Measurements from ENCODE around the gene VSX1.
A peak's percentile ranks its signal among the peaks of the same experiment; 100 is the strongest.

VSX1 gene

DNA sequence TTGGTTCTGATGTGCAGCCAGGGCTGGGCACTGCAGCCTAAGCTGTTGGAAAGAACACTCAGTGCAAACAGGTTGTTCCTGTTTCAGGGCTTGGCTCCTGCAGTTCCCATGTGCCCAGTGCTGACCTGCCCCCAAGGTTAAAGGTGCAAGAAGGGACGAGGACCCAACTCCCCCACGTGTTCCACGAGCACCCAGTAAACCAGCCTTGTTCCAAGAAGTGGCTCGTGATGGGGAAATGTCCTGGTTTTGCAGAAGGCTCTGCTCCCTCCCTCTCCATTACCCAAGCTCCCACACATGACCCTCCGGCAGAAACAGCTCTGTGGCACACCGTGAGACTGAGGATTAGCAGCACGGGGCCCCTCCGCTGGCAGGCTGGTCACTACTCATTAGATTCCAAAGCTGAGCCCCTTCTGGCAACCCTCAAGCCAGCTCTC lies 33.4 kb downstream of the VSX1 start:
- H3K27ac ChIP-seq (ENCODE audit: low read depth, low read length), result no peak overlapping the region
- peaks cover 26% of the 10 kb centered on the region for H3K36me3 ChIP-seq (ENCODE audit: insufficient read depth, low read length)
- H3K9ac ChIP-seq (ENCODE audit: low read length), result no peak overlapping the region
- H3K4me3 ChIP-seq (ENCODE audit: low read depth in 1 of 2, low read length in 2 of 2), result no peak overlapping the region
- H3K9me3 ChIP-seq (ENCODE audit: low read length), result no peaks in the 10 kb centered on the region
- H3K4me1 ChIP-seq (ENCODE audit: insufficient read depth, low read length), result peaks cover 58% of the 10 kb centered on the region
- H3K27me3 ChIP-seq (ENCODE audit: control insufficient read depth in 1 of 2, insufficient read depth in 2 of 2, low read length in 2 of 2), result no peaks in the 10 kb centered on the region

DNA sequence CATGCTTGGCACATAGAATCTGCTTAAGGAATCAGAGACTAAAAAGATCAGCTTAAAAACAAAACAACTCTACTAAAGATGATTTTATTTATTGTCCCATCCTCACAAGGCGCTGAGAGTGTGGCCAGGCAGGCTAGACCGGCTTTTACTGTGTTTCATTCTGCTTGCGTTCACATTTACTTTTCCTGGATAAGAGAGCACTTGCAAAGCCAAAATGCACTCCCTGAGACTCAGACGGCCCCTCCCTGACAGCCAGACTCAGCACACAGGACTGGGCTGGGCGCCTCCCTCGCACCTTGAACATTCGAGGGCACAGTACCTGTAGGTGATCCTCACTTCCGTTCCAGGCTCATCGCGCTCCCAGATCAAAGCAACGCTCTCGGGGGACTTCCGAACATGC lies 34.2 kb downstream of the VSX1 start:
- Histone ChIP-seq H3K27ac (ENCODE audit: low read depth, low read length) (no peak overlapping the region), H3K4me3 (ENCODE audit: low read depth in 1 of 2, low read length in 2 of 2) (no peak overlapping the region), H3K27me3 (ENCODE audit: control insufficient read depth in 1 of 2, insufficient read depth in 2 of 2, low read length in 2 of 2) (no peaks in the 10 kb centered on the region), H3K36me3 (ENCODE audit: insufficient read depth, low read length) (peaks cover 26% of the 10 kb centered on the region), H3K4me1 (ENCODE audit: insufficient read depth, low read length) (peaks cover 57% of the 10 kb centered on the region), H3K9me3 (ENCODE audit: low read length) (no peaks in the 10 kb centered on the region), H3K9ac (ENCODE audit: low read length) (no peak overlapping the region)

DNA sequence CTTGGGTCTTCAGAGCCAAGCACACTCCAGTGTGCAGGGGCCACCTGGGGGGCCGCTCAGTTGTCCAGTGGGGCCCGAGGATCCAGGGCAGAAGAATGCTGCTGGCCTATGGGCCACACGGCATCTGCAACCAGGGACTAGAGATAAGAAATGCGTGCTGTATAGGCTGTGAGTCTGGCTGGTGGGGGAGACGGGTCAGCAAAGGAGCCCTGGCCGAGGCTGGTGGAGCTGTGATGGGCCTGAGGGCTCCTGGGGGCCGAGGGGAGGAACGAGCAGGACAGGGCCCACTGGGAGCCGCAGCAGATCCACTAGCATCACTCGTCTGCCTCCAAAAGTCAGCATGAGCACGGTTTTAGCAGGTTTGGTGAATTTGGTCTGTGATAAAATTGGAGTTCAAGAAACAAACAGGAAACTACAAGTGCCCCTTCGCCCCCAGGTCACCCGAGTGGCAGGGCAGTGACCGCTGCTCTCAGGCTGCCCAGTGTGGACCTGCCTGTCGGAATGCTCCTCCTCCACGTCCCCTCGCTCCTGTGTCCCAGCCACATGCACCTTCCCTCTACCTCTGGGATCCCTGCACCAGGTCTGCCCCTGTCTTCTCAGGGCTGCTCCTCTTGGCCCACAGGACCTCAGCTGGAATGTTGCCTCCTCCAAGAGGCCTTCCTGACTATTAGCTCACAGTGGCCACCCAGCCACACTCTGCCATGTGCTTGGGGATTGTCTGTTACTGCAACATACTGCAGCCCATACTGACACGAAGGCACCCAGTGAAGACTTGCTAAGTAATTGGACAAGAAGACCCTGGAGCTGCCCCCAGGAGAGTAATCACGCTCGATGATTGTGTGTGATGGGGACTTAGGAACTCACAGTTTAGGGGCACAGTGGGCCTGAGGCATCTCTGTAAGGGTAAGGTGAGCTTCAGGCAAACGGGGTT lies 34.9 kb downstream of the VSX1 start:
- no peaks in the 10 kb centered on the region for H3K27me3 ChIP-seq (ENCODE audit: control insufficient read depth in 1 of 2, insufficient read depth in 2 of 2, low read length in 2 of 2)
- H3K36me3 ChIP-seq (ENCODE audit: insufficient read depth, low read length), result peaks cover 26% of the 10 kb centered on the region
- H3K4me1 ChIP-seq (ENCODE audit: insufficient read depth, low read length), result peaks cover 54% of the 10 kb centered on the region
- no peaks in the 10 kb centered on the region for H3K9me3 ChIP-seq (ENCODE audit: low read length)
- no peak overlapping the region for H3K9ac ChIP-seq (ENCODE audit: low read length)
- H3K4me3 ChIP-seq (ENCODE audit: low read depth in 1 of 2, low read length in 2 of 2), result no peak overlapping the region
- no peak overlapping the region for H3K27ac ChIP-seq (ENCODE audit: low read depth, low read length)

DNA sequence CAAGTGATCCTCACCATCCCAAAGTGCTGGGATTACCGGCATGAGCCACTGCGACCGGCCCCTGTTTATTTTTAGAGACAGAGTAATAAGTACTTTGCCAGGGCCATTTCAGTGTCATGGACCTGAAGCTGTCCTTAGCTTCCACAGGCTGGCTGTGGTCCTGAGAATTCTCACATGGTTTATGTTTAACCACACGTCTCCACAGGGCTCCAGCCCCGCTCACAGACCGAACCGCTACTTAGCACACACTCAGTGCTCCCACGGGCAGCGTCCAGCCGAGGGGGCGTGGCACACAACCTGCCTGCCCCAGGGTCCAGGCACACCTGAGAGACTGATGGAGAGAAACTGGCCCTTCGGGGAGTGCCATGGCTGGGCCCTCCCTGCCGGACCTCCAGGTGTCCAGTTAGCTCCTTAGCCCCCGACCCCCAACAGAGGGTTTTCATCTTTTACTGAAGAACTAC lies 35.7 kb downstream of the VSX1 start:
- Histone ChIP-seq H3K4me1 (ENCODE audit: insufficient read depth, low read length) (peaks cover 56% of the 10 kb centered on the region), H3K4me3 (ENCODE audit: low read depth in 1 of 2, low read length in 2 of 2) (no peak overlapping the region), H3K27me3 (ENCODE audit: control insufficient read depth in 1 of 2, insufficient read depth in 2 of 2, low read length in 2 of 2) (no peaks in the 10 kb centered on the region), H3K27ac (ENCODE audit: low read depth, low read length) (no peak overlapping the region), H3K36me3 (ENCODE audit: insufficient read depth, low read length) (peaks cover 30% of the 10 kb centered on the region), H3K9ac (ENCODE audit: low read length) (no peak overlapping the region), H3K9me3 (ENCODE audit: low read length) (no peaks in the 10 kb centered on the region)

DNA sequence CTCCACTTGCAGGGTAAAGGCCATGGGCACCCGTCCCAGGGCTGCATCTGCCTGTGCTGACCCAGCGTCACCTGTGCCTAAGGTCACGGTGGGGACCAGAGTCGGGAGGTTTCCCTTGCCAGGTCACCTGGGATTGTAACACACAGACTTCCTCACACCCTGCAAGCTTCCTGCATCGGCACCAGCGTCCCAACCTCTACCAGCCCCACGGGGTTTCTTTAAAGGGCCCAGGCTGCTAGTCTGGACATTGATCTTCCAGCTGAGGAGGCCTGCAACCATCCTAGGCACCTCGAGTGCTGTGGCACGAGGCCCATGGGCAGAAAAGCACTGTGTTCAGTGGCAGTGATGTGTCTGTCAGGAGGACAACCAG lies 36.6 kb downstream of the VSX1 start:
- Histone ChIP-seq H3K27ac (ENCODE audit: low read depth, low read length) (no peak overlapping the region), H3K4me3 (ENCODE audit: low read depth in 1 of 2, low read length in 2 of 2) (no peak overlapping the region), H3K9ac (ENCODE audit: low read length) (no peak overlapping the region), H3K27me3 (ENCODE audit: control insufficient read depth in 1 of 2, insufficient read depth in 2 of 2, low read length in 2 of 2) (no peaks in the 10 kb centered on the region), H3K36me3 (ENCODE audit: insufficient read depth, low read length) (peaks cover 30% of the 10 kb centered on the region), H3K4me1 (ENCODE audit: insufficient read depth, low read length) (peaks cover 59% of the 10 kb centered on the region), H3K9me3 (ENCODE audit: low read length) (no peaks in the 10 kb centered on the region)

DNA sequence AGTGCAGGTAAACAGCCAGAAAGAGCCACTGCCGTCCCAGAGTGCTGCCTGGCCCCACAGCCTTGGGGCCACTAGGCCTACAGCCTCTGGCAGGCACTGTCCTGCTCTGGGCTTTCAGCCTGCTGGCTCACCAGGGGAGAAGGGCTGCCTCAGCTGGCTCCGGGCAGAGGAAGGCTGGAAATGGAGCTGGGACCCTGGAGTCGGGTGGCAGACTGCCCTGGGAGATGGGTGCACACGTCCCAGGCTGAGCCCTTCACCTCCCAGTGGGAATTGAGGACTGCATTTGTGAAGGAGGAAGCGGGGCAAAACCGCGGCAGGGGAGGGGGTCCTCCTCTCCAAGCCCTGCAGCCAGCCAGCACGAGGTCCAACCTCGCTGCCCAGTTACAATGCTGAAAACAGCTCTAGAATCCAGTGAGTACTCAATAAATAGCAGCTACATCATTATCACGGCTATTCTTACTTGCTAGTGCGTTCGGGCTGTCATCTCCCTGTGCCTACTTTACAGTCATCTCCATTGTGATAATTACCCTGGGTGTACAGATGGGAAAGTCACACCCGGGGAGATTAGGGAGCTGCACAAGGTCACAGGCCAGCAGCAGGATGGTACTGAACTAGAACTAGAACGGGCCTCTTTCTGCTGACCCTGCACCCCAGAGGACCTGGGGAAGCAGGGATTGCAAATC lies 37.1 kb downstream of the VSX1 start:
- Histone ChIP-seq H3K27me3 (ENCODE audit: control insufficient read depth in 1 of 2, insufficient read depth in 2 of 2, low read length in 2 of 2) (no peaks in the 10 kb centered on the region), H3K27ac (ENCODE audit: low read depth, low read length) (no peak overlapping the region), H3K9ac (ENCODE audit: low read length) (no peak overlapping the region), H3K4me3 (ENCODE audit: low read depth in 1 of 2, low read length in 2 of 2) (no peak overlapping the region), H3K9me3 (ENCODE audit: low read length) (no peaks in the 10 kb centered on the region), H3K4me1 (ENCODE audit: insufficient read depth, low read length) (peaks cover 59% of the 10 kb centered on the region), H3K36me3 (ENCODE audit: insufficient read depth, low read length) (peaks cover 30% of the 10 kb centered on the region)

DNA sequence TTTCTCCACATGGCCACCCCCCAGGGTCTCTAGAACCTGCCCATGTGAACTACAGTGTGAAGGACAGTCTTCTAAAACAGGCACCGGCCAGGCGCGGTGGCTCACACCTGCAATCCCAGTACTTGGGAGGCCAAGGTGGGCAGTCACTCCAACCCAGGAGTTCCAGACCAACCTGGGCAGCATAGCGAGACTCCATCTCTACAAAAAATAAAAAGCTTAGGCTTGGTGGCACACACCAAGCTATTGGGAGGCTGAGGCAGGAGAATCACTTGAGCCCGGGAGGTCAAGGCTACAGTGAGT lies 37.7 kb downstream of the VSX1 start:
- no peak overlapping the region for H3K4me3 ChIP-seq (ENCODE audit: low read depth in 1 of 2, low read length in 2 of 2)

DNA sequence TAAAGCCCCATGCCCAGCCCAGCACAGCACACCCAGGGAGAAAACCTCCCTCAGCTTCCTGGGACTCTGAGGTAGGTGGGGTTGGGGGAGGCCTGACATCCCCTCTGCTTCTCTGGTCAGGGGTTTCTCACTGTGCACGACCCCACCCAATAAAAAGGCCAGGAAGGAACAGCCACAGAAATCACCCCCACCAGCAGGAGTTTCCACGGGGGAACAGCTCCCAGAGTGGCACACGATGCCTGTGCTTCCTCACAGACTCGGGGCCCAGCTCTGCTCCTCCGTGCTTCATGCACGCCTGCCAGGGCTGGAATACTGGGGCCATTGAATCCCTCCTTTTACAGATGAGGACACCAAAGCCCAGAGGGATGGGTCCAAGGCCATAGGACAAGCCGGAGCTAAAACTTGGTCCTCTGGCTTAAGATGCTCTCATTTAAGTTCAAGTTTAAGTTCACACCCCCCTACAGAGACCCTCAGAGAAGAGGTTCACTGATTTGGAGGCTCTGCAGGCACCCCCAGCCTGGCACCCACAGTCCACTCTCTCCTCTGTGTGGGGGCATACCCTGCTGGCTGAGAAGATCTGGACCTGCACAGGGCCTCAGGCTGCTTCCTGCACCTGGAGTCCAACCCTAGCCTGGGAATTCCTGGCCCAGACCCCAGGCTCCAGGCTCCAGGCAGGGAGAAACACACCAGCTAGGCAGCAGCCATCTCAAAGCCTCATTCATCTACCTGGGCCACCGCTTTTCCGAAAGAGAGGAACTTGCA lies 38.3 kb downstream of the VSX1 start:
- H3K4me3 ChIP-seq (ENCODE audit: low read depth in 1 of 2, low read length in 2 of 2), result no peak overlapping the region
- no peaks in the 10 kb centered on the region for H3K27me3 ChIP-seq (ENCODE audit: control insufficient read depth in 1 of 2, insufficient read depth in 2 of 2, low read length in 2 of 2)
- no peaks in the 10 kb centered on the region for H3K9me3 ChIP-seq (ENCODE audit: low read length)
- peaks cover 30% of the 10 kb centered on the region for H3K36me3 ChIP-seq (ENCODE audit: insufficient read depth, low read length)
- H3K4me1 ChIP-seq (ENCODE audit: insufficient read depth, low read length), result peaks cover 59% of the 10 kb centered on the region
- peak overlapping the region; percentile 49 for H3K27ac ChIP-seq (ENCODE audit: low read depth, low read length)
- no peak overlapping the region for H3K9ac ChIP-seq (ENCODE audit: low read length)

More for the DNA sequence above, 37.7 kb downstream of the VSX1 start:
- Histone ChIP-seq H3K27me3 (ENCODE audit: control insufficient read depth in 1 of 2, insufficient read depth in 2 of 2, low read length in 2 of 2) (no peaks in the 10 kb centered on the region), H3K27ac (ENCODE audit: low read depth, low read length) (no peak overlapping the region), H3K36me3 (ENCODE audit: insufficient read depth, low read length) (peaks cover 30% of the 10 kb centered on the region), H3K9ac (ENCODE audit: low read length) (no peak overlapping the region), H3K4me1 (ENCODE audit: insufficient read depth, low read length) (peaks cover 59% of the 10 kb centered on the region), H3K9me3 (ENCODE audit: low read length) (no peaks in the 10 kb centered on the region)

DNA sequence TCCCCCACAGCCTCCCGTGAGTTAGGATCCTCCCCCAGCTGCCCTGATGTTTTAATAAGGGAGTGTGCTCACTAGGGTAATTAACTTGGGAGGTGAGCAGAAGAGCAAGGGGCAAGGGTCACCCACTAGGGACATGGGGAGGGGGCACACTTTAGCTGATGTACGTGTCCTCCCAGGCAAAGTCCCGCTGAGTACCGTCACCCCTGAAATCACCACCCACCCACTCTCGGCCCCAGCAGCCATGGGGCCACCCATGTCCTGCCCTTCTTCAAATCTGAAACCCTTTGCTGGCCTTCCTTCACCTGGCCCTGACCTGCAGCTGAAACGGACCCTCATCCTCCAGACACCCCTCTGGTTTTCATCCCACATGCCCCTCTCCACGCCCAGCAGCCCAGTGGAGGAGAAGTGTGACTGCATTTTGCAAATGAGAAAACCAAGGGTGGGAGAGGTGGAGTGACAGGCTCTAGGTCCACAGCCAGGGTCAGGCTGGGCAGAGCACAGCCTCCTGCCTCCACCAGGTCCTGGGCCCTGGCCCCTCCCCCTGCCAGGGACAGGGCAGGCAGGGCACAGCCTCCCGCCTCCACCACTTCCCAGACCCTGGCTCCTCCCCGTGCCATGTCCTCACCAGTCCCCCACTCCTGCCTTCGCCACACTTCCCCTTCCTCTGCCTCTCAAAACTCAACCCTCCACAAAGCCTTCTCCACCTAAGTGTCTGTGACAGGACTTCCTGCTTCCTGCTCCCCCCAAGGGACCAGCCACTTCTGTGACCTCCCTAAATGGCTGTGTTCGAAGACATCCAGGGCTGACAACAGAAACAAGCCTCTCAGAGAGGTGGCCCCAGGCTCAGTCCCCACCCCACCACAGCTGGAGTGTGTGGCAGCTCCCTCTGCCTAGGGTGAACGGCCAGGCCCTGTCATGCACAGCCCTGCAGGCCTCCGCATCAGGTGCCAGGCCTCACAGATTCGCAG lies 39.1 kb downstream of the VSX1 start:
- Histone ChIP-seq H3K9ac (ENCODE audit: low read length) (no peak overlapping the region), H3K27me3 (ENCODE audit: control insufficient read depth in 1 of 2, insufficient read depth in 2 of 2, low read length in 2 of 2) (no peaks in the 10 kb centered on the region), H3K4me3 (ENCODE audit: low read depth in 1 of 2, low read length in 2 of 2) (no peak overlapping the region), H3K27ac (ENCODE audit: low read depth, low read length) (peak overlapping the region; percentile 49), H3K36me3 (ENCODE audit: insufficient read depth, low read length) (peaks cover 29% of the 10 kb centered on the region), H3K9me3 (ENCODE audit: low read length) (no peaks in the 10 kb centered on the region), H3K4me1 (ENCODE audit: insufficient read depth, low read length) (peaks cover 59% of the 10 kb centered on the region)

DNA sequence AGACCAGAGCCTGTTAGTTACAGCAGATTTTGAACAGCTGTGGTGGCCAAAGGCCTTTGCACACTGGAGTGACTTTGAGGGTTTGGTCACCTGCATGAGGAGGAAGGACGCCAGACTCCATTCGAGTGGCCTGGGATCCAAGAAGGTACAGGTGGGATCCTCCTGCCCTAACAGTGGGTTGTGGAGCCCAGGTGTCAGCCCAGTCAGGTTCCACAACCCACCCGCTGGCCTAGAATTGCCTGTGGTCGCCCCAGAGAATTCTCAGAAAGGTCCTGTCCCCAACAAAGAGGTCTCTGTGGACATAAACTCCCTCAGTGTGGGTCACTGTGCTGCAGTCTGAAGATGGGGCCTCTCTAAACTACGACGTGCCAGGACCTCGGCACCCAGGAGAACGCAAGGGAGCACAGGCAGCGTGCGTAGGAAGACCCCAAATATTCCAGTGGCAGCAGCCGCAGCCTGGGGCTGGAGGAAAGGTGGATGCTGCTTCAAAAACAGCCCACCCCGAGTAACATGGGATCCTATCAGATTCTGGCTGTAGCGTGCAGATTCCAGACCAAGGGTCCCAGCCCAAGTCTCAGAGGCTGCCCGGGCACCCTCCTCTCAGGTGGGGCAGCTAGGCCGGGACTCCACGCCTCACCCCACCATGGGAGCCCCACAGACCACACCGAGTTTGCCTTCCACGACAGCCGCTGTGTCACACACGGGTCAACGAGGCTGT lies 40.0 kb downstream of the VSX1 start:
- H3K36me3 ChIP-seq (ENCODE audit: insufficient read depth, low read length), result peaks cover 21% of the 10 kb centered on the region
- H3K4me1 ChIP-seq (ENCODE audit: insufficient read depth, low read length), result peaks cover 68% of the 10 kb centered on the region
- H3K27ac ChIP-seq (ENCODE audit: low read depth, low read length), result peak overlapping the region; percentile 66
- no peak overlapping the region for H3K4me3 ChIP-seq (ENCODE audit: low read depth in 1 of 2, low read length in 2 of 2)
- no peaks in the 10 kb centered on the region for H3K9me3 ChIP-seq (ENCODE audit: low read length)
- H3K9ac ChIP-seq (ENCODE audit: low read length), result no peak overlapping the region
- no peaks in the 10 kb centered on the region for H3K27me3 ChIP-seq (ENCODE audit: control insufficient read depth in 1 of 2, insufficient read depth in 2 of 2, low read length in 2 of 2)

Measured in muscle layer of colon (tissue), 2 donors.